Measurements from ENCODE around the gene SUSD4. TPM values are rescaled to one million over a fixed set of nuclear protein-coding genes. Genes with fewer than 3 reads are reported as not detected.
A peak's percentile ranks its signal among the peaks of the same experiment; 100 is the strongest.

The SUSD4 gene
- total RNA-seq, 1 experiment from 2014 or later = 2.3 TPM

GRCh38 chr1:223235091-223235490 is 128.9 kb downstream of the SUSD4 start:
- Mint-ChIP-seq H3K4me3 (ENCODE audit: unreplicated experiment) (no peak overlapping the region), H3K4me1 (ENCODE audit: insufficient read depth, unreplicated experiment) (peaks cover 44% of the 10 kb centered on the region), H3K27me3 (ENCODE audit: insufficient read depth, unreplicated experiment) (no peaks in the 10 kb centered on the region), H3K27ac (ENCODE audit: low read depth, unreplicated experiment) (no peak overlapping the region), H3K9me3 (ENCODE audit: unreplicated experiment) (peaks cover 10% of the 10 kb centered on the region), H3K36me3 (ENCODE audit: insufficient read depth, unreplicated experiment) (no peaks in the 10 kb centered on the region)
- BruUV-seq (replicated peaks) = no TSS peak
- intact Hi-C loops (cut with micrococcal nuclease) = no loop called here
- DNase-seq (ENCODE audit: unreplicated experiment) = no peak
- no peak for TF ChIP-seq CTCF (IDR thresholded peaks at IDR 0.05; ENCODE audit: unreplicated experiment)
- ChIA-PET POLR2A (interaction anchor here (1.6 kb wide), 1 partner anchor 15 kb away, joined by 9 read pairs; no protein-coding TSS in a partner anchor), CTCF (interaction anchor here (0.6 to 1.2 kb wide), 4 partner anchors 56 to 536 kb away, joined by 3 to 4 read pairs (median 4); no protein-coding TSS in a partner anchor)

GRCh38 chr1:223234534-223234933 is 129.4 kb downstream of the SUSD4 start:
- H3K4me1 Mint-ChIP-seq (ENCODE audit: insufficient read depth, unreplicated experiment) = peaks cover 48% of the 10 kb centered on the region
- no peak for DNase-seq (ENCODE audit: unreplicated experiment)

GRCh38 chr1:223234170-223234514 is 129.8 kb downstream of the SUSD4 start:
- no peak for TF ChIP-seq CTCF (IDR thresholded peaks at IDR 0.05; ENCODE audit: unreplicated experiment)

More at GRCh38 chr1:223234534-223234933, 129.4 kb downstream of the SUSD4 start:
- CTCF ChIA-PET = interaction anchor here (0.5 to 1.2 kb wide), 8 partner anchors 22 to 536 kb away, joined by 3 to 5 read pairs (median 4); partner anchors contain the start of gene FAM177B
- Mint-ChIP-seq H3K27me3 (ENCODE audit: insufficient read depth, unreplicated experiment) (no peaks in the 10 kb centered on the region), H3K27ac (ENCODE audit: low read depth, unreplicated experiment) (no peak overlapping the region), H3K9me3 (ENCODE audit: unreplicated experiment) (peaks cover 10% of the 10 kb centered on the region), H3K4me3 (ENCODE audit: unreplicated experiment) (no peak overlapping the region), H3K36me3 (ENCODE audit: insufficient read depth, unreplicated experiment) (no peaks in the 10 kb centered on the region)
- no peak for TF ChIP-seq CTCF (IDR thresholded peaks at IDR 0.05; ENCODE audit: unreplicated experiment)
- intact Hi-C loops (cut with micrococcal nuclease) = no loop called here
- no TSS peak for BruUV-seq (replicated peaks)
- POLR2A ChIA-PET = interaction anchor here (1.6 kb wide), 1 partner anchor 16 kb away, joined by 9 read pairs; no protein-coding TSS in a partner anchor

GRCh38 chr1:223233410-223234169 is 130.4 kb downstream of the SUSD4 start:
- H3K4me1 Mint-ChIP-seq (ENCODE audit: insufficient read depth, unreplicated experiment) = peaks cover 48% of the 10 kb centered on the region
- CTCF ChIA-PET = interaction anchor here (0.5 to 1.3 kb wide), 8 partner anchors 8 to 497 kb away, joined by 3 to 9 read pairs (median 4); partner anchors contain the start of gene FAM177B
- intact Hi-C loops (cut with micrococcal nuclease) = loop anchor here (1.0 to 2.0 kb wide), 2 partner anchors 35 to 97 kb away; no protein-coding TSS in a partner anchor
- peak; percentile 95 for DNase-seq (ENCODE audit: unreplicated experiment)
- no peaks in the 10 kb centered on the region for H3K27me3 Mint-ChIP-seq (ENCODE audit: insufficient read depth, unreplicated experiment)
- BruUV-seq (replicated peaks) = no TSS peak
- H3K4me3 Mint-ChIP-seq (ENCODE audit: unreplicated experiment) = peak overlapping the region; percentile 26
- H3K9me3 Mint-ChIP-seq (ENCODE audit: unreplicated experiment) = peaks cover 10% of the 10 kb centered on the region
- H3K27ac Mint-ChIP-seq (ENCODE audit: low read depth, unreplicated experiment) = peak overlapping the region; percentile 33
- H3K36me3 Mint-ChIP-seq (ENCODE audit: insufficient read depth, unreplicated experiment) = no peaks in the 10 kb centered on the region
- POLR2A ChIA-PET = interaction anchor here (0.7 to 1.6 kb wide), 3 partner anchors 17 to 426 kb away, joined by 3 to 9 read pairs (median 3); no protein-coding TSS in a partner anchor
- no peak for TF ChIP-seq CTCF (IDR thresholded peaks at IDR 0.05; ENCODE audit: unreplicated experiment)

More at GRCh38 chr1:223234170-223234514, 129.8 kb downstream of the SUSD4 start:
- Mint-ChIP-seq H3K27me3 (ENCODE audit: insufficient read depth, unreplicated experiment) (no peaks in the 10 kb centered on the region), H3K36me3 (ENCODE audit: insufficient read depth, unreplicated experiment) (no peaks in the 10 kb centered on the region), H3K4me3 (ENCODE audit: unreplicated experiment) (no peak overlapping the region), H3K9me3 (ENCODE audit: unreplicated experiment) (peaks cover 10% of the 10 kb centered on the region), H3K4me1 (ENCODE audit: insufficient read depth, unreplicated experiment) (peaks cover 48% of the 10 kb centered on the region), H3K27ac (ENCODE audit: low read depth, unreplicated experiment) (peak overlapping the region; percentile 33)
- CTCF ChIA-PET = interaction anchor here (0.5 to 1.2 kb wide), 7 partner anchors 7 to 497 kb away, joined by 3 to 5 read pairs (median 3); partner anchors contain the start of gene FAM177B
- intact Hi-C loops (cut with micrococcal nuclease) = no loop called here
- no peak for DNase-seq (ENCODE audit: unreplicated experiment)
- POLR2A ChIA-PET = interaction anchor here (0.7 to 1.6 kb wide), 3 partner anchors 16 to 425 kb away, joined by 3 to 9 read pairs (median 3); no protein-coding TSS in a partner anchor
- BruUV-seq (replicated peaks) = no TSS peak
